GM20000 (cell line): Measurements from ENCODE around the gene SCAND1.

Source experiments
- DNase-seq: peaks from one replicate; pipeline ENCODE4 v3.0.0; 2012; ENCODE audit warnings: low spot score
- TF ChIP-seq, protein P1 (sequence below): IDR thresholded peaks from 2 replicates; pipeline ENCODE4 v1.5.1; 2012; ENCODE audit warnings: mild to moderate bottlenecking, control low read depth; ENCODE audit errors: extremely low read depth, missing control alignments

Gene SCAND1

GRCh38 chr20:35904982-35905663, 49.2 kb downstream of the SCAND1 start:
- TF ChIP-seq, protein P1, sequence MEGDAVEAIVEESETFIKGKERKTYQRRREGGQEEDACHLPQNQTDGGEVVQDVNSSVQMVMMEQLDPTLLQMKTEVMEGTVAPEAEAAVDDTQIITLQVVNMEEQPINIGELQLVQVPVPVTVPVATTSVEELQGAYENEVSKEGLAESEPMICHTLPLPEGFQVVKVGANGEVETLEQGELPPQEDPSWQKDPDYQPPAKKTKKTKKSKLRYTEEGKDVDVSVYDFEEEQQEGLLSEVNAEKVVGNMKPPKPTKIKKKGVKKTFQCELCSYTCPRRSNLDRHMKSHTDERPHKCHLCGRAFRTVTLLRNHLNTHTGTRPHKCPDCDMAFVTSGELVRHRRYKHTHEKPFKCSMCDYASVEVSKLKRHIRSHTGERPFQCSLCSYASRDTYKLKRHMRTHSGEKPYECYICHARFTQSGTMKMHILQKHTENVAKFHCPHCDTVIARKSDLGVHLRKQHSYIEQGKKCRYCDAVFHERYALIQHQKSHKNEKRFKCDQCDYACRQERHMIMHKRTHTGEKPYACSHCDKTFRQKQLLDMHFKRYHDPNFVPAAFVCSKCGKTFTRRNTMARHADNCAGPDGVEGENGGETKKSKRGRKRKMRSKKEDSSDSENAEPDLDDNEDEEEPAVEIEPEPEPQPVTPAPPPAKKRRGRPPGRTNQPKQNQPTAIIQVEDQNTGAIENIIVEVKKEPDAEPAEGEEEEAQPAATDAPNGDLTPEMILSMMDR, result no peak
- no peak for DNase-seq

- DNase-seq, result no peak
- TF ChIP-seq, protein P1, result no peak
Observed at GRCh38 chr20:35903843-35904242, 50.5 kb downstream of the SCAND1 start.
